ENCODE results near the gene GOLIM4.

GOLIM4 gene

DNA sequence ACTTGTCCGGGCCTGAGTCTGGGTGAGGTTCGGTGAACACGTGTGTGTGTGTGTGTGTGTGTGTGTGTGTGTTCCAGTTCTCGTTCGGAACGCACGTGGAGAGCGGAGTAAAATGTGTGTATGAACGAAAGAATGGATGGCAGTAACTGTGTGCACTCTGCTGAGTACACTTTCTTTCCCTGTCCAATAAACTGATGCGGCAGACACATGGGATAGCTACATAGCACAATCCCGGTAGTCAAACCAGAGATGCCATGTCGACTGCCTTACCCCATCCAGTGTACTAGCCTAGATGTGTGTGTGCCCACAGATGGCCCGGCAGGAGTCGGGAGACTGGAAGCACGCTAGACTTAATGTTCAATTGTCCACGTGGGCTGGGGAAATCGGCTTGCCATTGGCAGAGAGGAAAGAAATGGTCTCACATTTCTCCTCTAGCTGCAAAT, 507 bp upstream of the GOLIM4 start:
- peak; percentile 98 for DNase-seq

DNA sequence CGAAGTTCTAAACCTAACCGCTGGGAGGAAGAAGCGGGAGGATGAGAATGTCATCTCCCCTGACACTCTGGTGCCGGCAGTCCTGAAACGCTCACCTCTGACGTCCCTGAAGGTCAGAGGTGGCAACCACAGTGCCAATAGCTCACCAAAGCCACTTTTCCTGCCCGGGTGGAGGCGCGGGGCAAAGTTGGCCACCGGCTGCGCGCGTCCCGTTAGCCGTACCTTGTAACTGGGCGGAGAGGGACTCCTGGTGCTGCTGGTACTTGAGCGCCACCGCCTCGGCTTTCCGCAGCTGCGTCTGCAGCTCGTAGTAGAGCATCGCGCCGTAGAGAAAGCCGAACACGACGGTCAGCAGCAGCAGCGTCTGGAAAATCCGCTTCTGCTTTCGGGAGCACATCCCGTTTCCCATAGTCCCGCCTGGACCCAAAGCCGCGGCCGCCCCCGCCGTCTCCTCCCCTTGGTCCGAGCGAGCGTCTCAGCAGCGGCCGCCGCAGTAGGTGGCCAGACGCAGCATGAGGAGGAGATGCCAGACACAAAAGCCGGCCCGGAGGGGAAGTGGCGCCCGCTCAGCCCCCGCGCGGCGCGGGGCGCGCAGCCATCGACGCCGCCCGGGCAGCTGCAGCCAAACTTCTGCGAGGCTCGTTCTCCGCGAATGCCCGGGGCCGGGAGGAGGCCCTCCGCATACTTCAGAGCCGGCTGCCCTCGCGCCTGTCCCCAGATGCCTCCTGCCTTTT, 680 bp downstream of the GOLIM4 start:
- DNase-seq = peak; percentile 72

DNA sequence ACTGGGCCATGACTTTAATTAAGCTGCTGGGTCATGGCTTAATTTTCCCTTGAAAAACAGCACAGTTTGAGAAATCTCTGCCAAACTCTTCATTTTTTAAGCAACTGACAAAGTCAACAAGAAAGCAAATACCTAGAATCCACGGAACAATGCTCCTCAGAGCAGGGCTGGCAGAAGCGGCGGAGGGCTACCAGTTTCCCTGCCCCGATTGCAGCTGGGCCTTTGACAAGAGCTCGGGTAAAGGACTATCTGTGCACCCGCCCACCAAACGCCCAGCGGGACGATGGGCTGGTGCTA, 1.2 kb downstream of the GOLIM4 start:
- no peak for DNase-seq

DNA sequence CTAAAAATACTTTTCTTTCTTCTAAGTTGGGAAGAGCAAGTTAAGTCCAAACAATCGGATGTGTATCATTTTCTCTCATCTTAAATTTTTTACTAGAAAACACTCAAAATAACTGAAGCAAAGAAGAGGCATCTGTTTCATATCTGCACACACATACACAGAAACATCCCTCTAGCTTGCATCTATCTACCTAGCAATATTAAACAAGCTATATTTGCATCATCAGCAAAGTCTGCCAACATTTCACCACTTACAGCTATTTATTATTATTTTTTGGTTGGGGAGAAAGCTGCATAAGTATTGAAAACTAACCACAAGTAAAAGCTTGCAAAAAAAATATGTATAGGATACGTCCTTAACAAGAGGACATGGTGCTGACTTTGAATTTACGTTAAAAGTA, 1.9 kb downstream of the GOLIM4 start:
- DNase-seq = no peak

DNA sequence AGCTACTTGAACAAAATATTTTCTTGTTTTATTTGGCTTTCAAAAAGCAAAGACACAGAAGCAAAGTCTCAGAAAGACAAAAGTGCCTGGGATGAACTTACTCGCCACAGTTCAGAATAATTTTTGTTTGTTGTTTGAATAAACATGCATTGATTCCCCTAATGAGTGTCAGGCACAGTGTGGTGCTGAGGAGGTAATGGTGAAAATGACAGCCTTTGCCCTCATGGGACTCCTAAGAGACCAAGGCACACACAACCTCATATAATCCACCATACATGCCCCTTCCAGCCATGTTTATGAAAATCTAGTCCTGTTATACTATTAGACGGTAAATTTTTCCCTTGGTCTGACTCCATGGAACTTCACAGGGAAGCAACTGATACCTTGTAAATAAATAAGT, 2.5 kb downstream of the GOLIM4 start:
- DNase-seq = no peak

DNA sequence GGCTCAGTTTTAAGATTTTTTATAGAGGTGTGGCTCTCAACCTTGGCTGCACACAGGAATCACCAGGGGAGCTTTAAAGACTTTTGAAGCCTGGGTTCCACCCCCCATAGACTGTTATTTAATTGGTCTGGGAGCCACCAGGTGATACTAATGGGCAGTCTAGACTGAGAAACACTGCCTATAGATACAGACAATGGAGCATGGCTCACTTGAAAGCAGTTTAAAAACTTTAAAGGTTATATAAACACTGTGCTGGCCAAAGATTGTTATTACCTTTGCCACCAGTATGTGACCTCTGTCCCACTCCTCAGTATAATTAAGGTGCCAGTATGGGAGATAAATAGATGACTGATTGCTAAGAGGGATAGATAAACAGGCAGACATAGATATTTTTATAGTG, 3.8 kb downstream of the GOLIM4 start:
- DNase-seq = no peak

DNA sequence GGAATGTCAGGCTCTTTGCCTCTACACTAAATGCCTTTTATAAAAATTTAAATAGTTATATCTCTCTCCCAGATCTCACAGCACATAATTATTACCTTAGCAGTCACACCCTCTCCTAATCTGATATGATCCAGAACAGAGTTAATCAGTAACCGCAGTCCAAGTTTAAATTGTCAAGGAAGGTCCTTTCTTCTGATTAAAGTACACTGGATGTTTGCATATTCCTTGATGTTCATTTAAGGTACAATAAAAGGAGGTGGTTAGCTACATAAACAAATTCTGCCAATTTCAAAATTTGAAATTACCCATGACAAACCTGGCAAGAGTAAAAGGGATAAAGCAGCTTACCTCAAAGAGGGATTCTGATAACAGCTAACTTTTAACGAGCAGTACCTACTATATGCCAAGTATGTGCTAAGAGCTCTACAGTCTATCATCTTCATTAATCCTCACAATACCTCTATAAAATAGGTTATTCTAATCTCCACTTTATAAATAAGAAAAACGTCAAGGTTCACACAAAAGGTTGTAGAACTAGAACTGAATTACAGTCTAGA, 4.3 kb downstream of the GOLIM4 start:
- no peak for DNase-seq

DNA sequence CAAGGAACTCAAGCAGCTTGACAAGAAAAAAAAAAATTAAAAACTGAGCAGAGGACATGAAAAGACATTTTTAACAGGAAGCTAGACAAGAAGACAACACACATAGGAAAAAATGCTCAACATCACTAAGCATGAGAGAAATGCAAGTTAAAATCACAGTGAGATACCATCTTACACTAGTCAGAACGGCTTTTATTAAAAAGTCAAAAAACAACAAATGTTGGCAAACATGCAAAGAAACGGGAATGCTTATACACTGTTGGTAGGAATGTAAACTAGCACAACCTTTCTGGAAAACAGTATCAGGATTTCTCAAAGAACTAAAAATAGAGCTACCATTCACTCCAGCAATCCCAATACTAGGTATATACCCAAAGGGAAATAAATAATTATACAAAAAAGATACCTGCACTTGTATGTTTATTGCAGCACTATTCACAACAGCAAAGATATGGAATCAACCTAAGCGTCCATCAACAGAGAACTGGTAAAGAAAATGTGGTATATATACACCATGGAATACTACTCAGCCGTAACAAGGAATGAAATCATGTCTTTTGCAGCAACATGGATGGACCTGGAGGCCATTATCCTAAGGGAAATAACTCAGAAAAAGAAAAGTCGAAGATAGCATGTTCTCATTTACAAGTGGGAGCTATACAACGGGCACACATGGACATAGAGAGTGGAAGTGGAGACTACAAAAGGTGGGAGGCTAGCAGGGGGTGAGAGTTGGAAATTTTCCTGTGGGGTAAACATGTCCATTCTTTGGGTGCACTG, 5.2 kb downstream of the GOLIM4 start:
- DNase-seq = no peak

DNA sequence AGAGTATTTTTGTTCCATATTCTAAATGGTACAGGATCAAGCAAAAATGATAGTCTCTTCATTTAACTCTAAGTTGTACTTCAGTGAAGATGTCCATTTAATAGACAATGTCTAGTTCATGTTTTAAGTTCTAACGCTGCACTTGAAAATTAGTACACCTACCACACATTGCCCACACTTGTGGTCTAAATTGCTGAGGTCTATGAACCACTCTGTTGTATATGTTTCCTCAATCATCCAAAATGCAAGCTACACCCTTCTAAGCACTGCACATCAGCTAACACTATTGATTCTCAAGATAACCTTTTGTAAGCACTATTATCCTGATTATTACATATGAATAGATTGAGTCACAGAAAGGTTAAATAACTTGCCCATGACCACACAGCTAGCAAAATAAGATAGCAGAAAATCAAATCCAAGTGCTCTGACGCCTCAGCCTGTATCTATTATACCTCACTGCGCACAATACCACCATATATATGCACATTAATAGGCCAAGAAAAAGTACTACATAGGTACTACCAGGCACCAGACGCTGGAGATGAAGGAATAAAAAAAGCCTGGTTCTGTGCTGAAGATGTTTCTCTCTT, 6.4 kb downstream of the GOLIM4 start:
- no peak for DNase-seq

DNA sequence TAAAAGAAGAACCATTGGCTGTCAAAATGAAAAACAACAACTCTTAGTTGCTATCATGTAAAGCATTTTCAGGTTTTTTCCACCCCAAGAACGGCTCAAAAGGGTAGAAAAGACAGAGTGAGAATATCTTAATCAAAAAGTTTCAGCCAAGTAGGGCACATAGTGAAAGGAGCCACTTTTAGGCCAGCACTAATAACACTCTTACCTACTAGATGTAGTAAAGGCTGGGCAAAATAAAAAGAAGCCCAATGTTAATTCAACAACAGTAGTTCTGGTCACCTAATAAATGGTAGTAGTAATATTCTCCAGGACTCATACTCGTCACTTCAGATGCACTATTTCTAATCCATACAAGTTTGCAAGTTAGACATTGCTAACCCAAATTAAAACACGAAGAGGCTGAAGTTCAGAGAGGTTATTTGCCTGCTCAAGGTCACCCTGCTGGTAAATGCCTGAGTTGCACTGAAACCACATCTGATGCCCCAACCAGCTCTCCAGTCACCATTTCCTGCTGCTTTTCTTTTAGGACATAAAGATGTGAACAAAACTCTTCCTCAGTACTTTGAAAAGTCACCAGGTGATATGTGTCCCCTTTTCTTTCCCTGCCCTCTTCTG, 7.5 kb downstream of the GOLIM4 start:
- DNase-seq = no peak

DNA sequence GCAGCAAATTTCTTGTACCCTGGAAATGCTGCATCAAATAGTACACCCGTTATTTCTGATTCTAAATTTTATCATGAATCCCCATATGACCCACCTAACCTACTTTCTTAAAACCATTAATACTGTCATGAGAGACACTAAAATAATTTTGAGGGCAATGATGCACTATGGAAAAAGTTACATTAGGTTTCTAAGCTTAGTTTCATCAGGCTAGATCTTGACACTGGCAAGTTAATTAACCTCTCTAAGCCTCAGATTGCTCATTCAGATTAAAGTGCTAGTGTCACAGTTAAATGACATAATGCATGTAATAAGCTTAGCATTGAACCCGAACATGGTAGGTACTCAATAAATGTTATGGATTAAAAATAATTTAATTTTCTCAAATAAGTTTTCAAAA, 8.2 kb downstream of the GOLIM4 start:
- DNase-seq = no peak

DNA sequence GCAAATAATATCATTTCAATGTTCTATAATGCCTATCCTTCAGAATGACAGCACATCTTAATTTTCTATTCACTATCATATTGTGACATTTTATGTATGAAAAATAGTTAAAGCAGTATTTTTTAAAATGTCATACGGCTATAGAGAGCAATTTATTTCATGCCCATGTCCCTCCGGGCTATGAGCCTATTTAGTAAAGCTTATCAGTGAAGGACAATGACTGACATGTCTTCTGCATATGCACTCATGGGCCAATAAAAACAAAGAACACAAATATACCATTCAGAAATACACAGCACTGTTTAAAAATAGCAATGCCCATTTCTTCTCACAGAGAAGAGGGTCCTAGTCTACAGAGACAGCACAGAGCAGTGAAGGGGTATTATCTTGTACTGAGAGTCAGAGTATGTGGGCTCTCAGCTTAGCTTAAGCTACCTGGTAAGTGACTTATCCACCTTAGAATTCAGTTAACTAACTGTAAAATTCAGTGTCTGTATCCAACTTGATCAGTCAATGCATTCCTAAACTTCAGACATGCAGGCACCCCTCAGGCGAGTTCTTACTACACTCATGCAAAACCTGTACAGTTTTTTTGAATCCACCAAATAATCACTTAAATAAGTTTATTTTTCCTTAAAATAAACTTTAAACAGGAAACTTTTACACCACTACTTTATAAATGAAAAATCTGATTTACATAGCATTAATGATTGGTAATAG, 9.0 kb downstream of the GOLIM4 start:
- DNase-seq = no peak

DNA sequence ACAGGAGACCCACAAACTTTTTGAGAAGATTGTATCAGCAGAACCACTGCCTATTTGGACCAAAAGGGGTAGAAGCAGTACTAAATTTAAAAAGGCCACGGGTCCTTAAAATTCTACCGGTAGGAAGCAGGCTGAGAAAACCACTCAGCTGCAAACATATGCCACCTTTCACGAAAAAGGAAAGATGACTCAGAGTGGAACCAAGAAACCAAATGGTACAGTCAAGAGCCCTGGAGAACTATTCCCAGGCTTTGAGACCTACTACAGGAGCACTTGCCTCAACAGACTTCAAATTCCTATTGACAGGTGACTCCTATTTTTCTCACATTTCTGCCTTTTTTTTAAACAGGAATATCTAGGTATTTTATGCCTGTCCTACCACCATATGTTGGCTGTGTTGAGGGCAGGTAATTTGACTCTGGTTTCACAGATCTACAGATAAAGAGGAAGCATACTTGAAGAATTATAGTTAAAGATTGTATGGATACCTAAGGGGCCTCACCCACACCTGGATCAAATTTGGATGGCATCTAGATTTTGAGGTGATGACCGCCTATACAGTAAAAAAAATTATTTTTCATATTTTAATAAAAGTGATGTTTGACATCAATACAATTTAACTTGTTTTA, 10.1 kb downstream of the GOLIM4 start:
- DNase-seq = peak; percentile 90

DNA sequence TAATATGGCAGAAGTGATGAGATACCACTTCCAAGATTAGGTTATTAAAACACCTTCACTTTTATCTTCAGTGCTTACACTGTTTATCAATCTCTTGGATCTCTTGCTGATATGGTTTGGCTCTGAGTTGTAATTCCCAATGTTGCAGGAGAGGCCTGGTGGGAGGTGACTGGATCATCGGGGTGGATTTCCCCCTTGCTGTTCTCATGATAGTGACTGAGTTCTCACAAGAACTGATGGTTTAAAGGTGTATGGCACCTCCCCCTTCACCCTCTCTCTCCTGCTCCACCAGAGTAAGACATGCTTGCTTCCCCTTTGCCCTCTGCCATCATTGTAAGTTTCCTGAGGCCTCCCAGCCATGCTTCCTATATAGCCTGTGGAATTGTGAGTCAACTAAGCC, 11.8 kb downstream of the GOLIM4 start:
- no peak for DNase-seq

DNA sequence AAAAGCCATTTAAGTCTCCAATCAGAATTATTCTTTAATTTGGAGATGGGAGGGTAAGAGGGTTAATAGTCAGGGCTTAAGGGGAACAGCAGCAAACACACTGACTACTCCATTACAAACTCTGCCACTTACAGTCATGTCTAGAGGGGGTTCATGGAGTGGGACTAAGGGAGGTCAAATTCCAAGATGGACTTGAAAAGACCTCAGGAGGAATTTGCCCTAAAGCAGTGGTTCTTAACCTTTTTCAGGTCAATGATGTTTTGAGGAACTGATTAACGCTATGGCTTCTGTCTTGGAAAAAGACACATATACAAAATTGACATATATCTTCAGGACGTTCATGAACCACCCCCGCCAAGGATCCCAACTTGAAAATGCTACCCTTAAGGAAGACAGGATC, 13.9 kb downstream of the GOLIM4 start:
- no peak for DNase-seq

DNA sequence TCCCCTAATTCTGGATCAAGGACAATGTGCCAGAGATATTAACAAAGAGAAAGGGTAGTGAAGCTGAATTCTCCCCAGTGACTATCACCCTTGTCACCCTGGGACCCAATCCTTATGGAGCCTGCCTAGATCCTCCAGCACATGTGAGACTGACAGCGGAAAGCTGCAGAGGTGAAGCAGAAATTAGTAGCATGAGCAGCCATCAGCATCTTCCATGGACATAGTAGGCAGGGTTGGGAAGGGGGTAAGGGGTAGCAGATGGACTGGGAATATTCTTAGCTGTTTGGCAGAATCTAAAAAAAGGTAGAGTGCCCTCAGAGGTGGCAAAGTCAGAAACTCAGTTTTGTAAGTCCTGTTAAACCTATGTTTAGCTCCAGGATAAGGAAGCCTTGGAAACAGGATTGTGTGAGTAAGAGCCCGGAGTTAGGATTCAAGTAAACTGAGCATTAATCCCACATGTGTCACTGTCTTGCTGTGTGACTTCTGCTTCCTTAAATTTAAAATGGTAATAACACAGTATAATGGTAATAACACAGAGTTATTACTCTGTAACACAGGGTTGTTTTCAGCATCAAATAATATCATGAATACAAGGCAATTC, 14.5 kb downstream of the GOLIM4 start:
- DNase-seq = no peak

DNA sequence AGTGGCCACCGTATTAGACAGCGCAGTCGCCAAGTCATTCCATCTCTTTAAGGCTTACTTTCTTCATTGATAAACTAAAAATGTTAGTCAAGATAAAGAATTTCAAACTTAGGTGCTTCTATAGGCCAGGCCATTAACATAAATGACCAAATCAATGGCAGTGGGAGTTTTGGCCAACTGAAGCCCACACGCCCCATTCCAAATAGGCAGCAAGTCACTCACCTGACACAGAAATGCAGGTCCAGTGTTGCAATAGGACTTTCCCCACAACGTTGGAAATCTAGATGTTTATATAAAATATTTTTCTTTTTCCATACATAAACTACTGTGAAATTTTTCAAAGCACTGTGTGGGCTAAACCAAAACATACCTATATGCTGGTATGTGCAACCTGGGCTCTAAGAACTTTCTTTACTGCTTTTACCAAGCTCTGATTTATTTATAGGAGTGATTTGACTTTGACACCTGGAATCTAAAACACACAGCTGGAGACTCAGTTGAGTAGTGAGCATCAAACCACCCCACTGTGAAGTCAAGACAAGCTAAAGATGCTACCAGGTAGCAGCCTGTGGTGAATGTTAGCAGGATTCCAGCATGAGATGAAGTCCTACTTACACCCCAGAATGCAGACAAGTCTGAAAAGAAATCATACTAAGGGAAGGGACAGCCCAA, 15.1 kb downstream of the GOLIM4 start:
- DNase-seq = no peak

DNA sequence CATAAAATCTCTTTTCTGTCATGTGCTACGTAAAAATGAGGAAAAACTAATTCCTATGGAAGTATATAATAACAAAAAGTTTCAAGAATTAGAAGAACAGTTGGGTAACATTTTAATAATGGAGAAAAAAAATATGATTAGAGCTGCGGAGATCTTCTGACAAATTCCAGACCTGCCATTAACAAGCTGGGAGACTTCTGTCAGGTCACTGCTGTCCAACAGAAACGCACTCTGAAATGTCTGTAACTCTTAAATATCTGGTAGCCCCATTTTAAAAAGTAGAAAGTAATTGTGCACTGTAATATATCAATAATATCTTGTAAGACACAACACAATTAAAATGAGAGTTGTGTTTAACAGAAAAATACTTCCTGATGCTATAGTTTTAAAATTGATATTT, 15.7 kb downstream of the GOLIM4 start:
- DNase-seq = no peak

DNA sequence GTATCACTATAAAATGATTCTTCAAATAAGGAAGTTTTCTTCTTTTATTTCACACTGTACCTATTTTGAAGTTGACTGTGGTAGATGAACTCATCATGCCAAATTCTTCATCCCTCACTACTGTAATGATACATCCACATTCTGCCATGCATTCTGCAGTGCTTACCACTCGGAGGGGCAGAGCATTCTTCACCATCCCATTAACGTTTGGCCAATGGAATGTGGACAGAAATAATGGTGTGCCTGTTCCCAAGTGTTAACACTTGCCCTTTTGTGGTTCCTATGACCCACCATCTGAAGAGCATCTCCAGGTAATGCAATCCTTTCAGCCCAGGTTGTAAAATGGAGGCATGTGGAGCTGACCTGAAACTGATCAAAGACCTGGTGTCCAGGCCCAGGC, 18.6 kb downstream of the GOLIM4 start:
- DNase-seq = no peak

DNA sequence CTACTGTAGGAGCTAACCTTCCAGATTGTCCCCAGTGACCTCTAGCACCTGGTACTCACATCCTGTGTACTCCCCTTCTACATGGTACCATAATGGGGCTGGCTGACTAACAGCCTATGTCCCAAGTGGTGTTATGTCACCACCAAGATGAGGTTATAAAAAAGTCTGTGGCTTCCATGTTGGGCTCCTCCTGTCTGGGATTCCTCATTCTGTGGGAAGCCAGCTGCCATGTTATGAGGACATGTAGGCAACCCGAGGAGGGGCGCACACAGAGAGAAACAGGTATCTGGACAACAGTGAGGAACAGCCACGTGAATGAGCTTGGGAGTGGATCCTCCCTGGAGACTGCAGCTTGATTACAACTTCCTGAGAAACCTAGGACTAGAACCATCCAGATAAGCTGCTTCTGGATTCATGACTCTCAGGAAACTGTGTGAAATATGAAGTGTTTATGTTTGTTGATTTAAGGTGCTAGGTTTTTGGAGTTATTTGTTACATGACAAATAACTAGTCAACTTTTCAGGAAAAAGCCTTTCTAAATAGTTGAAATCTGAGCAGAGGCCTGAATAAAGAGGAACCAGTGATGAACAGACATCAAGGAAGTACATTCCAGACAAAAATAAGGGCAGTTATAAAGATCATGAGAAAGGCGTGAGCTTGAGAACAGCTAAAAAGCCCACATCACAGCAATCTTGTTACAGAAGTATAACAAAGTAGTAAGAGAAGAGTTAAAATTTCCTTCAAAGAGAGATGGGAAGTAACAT, 21.7 kb downstream of the GOLIM4 start:
- peak; percentile 49 for DNase-seq

DNA sequence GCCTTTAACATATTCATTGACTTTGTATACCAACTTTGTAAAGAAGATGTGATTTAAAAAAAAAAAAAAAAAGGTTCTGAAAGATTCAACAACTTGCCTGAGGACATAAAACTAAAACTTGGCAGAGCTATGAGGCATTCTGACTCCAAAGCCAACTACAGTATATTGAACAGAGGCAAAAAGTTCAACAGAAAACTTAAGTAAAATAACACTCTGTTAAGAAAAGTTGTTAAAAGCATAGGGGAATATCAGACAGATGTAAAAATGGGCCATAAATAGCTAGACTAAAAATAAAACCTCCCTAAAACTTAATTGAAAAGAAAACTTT, 23.4 kb downstream of the GOLIM4 start:
- no peak for DNase-seq

Measured in NCI-H2171 treated with DMSO at 0.1 percent for 48 hours (cell line).